SK-N-MC (cell line): ENCODE measurements around the gene B4GAT1.

Experiments
- DNase-seq: peaks from one replicate; pipeline ENCODE4 v3.0.0-alpha.2; 2011; ENCODE audit warnings: low read depth, low spot score
- H3K27ac ChIP-seq: fragments of 200-600 bp; sonication (generic); 2 replicates; pipeline ENCODE4 v1.5.1; 2016; ENCODE audit warnings: mixed run types
- H3K36me3 ChIP-seq: fragments of 200-600 bp; sonication (generic); 2 replicates; pipeline ENCODE4 v1.6.1; 2017; ENCODE audit warnings: antibody characterized with exemption, low read length, mixed read lengths; ENCODE audit not compliant: insufficient read depth
- H3K4me3 ChIP-seq: fragments of 200-600 bp; sonication (generic); 2 replicates; pipeline ENCODE4 v1.5.1; 2016
- H3K9ac ChIP-seq: fragments of 200-600 bp; sonication (generic); 2 replicates; pipeline ENCODE4 v1.8.0; 2017; ENCODE audit warnings: mixed run types, mixed read lengths; ENCODE audit not compliant: insufficient read length
- H3K9me3 ChIP-seq: fragments of 200-600 bp; sonication (generic); 2 replicates; pipeline ENCODE4 v1.6.1; 2017; ENCODE audit warnings: low read depth, mild to moderate bottlenecking, antibody characterized with exemption, low read length, moderate library complexity, mixed read lengths
- EZH2 ChIP-seq: fragments of 200-600 bp; sonication (generic); IDR thresholded peaks from one replicate; pipeline ENCODE4 v1.6.1; 2017; ENCODE audit warnings: antibody characterized with exemption
- FOXP2 ChIP-seq: optimal IDR thresholded peaks from 2 replicates; pipeline ENCODE3; 2011; ENCODE audit warnings: mild to moderate bottlenecking, moderate library complexity; ENCODE audit not compliant: insufficient read depth; ENCODE audit errors: extremely low read length, control extremely low read depth
- POLR2AphosphoS5 ChIP-seq: IDR thresholded peaks from 2 replicates; pipeline ENCODE4 v1.6.1; 2012; ENCODE audit warnings: mild to moderate bottlenecking, low read depth, low read length, borderline replicate concordance

The B4GAT1 gene

GRCh38 chr11:66373265-66373664, 25.8 kb upstream of the B4GAT1 start:
- DNase-seq, result no peak
- peak overlapping the region; percentile 8; the same call in 1 of the 2 replicates for H3K27ac ChIP-seq
- H3K9ac ChIP-seq, result peak overlapping the region; percentile 32
- no peaks in the 10 kb centered on the region for H3K9me3 ChIP-seq
- H3K36me3 ChIP-seq, result peaks cover 14% of the 10 kb centered on the region; the same call in 1 of the 2 replicates
- no peak for TF ChIP-seq EZH2
- no peak for TF ChIP-seq FOXP2
- no peak for TF ChIP-seq POLR2AphosphoS5
- no peak overlapping the region for H3K4me3 ChIP-seq

DNA sequence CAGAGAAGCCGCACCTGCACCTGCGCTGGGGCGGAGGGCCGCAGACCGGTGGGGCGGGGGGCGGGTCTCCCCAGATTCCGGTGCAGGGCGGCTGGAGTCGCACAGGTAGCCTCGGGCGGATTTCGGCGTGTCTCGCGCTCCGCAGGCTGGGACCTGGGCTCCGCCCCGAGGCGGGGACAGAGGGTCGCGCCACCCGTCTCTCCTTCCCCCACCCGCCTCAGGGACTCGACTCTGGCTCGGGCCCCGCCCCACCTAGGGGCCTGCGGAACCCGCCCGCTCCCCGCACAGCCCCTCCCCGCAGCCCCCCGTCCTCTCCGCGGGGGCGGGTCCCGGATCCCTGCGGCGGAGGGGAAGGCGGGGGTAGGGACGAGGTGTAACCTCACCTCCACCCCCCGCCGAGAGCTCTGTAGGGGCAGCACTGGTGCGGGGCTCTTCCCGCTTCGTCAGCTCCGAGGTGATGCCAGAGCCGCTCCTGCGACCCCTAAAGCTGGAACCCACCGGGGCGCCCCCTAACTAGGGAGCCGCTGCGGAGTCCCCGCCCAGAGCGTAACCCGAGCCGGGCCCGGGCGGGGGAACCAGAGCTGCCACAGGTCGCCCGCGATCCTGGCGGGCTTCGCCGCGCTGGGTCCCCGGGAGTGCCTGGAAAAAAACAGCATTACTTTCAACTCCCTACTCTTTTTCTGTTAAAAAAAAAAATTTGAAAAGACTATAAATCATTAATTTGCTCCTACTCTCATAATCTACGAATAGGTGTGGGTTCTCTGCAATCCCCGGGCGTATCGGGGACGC, 24.4 kb upstream of the B4GAT1 start, which contains the start of gene SLC29A2:
Gene SLC29A2, minus strand, starts transcription at position 134 of the 789 bp plus-strand sequence. CDS start 169 bp downstream, outside the sequence.
- peak within 1 kb of the TSS; percentile 88 for H3K4me3 ChIP-seq
- peak within 1 kb of the TSS; percentile 92 for H3K27ac ChIP-seq
- peaks cover 28% of the 10 kb centered on the region; the same call in 1 of the 2 replicates for H3K36me3 ChIP-seq
- H3K9me3 ChIP-seq, result no peaks in the 10 kb centered on the region
- H3K9ac ChIP-seq, result peak within 1 kb of the TSS; percentile 81
- DNase-seq, result no peak
- TF ChIP-seq POLR2AphosphoS5 (0 out of 2 replicates have a peak, but pooled peaks have one; percentile 45), EZH2 (no peak), FOXP2 (peak; percentile 62)

DNA sequence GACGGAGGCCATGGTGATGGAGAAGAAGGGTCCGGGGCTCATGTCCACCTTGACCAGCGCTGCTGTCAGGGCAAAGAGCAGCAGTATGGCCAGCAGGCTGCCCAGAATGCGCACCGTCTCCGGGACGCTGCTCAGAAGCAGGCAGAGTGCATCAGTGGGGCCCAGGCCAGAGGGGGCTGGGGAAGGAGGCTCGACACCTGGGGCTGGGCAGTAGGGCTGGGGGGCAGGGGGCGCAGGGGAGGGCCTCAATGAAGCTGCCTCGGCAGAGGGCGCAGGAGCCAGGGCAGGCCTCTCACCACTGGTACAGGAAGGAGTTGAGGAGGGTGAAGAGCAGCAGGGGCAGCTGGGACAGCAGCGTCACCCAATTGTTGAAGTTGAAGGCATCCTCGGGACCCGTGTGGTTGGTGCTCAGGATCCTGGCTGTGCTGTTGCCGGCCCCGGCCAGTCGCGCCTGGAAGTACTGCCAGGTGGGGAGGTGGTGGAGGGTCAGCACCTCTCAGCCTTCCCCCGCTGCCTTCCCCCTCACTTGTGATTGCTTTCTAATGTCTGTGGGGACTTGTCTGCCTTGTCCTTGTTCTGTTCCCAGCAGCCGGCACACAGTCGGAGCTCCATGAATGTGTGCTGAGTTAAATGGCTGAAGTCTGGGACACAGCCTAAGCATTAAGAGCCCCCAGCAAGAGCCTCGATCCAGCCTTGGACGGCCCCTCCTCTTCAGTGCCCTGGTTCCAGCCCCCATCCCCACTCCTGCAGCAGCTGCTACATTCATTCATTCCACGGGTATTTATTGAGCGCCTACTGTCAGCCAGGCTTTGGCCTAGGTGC, 21.9 kb upstream of the B4GAT1 start:
- H3K9me3 ChIP-seq, result no peaks in the 10 kb centered on the region
- no peak for DNase-seq
- peaks cover 46% of the 10 kb centered on the region; the same call in 1 of the 2 replicates for H3K36me3 ChIP-seq
- no peak overlapping the region for H3K9ac ChIP-seq
- peak overlapping the region; percentile 88; the same call in 1 of the 2 replicates for H3K4me3 ChIP-seq
- H3K27ac ChIP-seq, result peak overlapping the region; percentile 82; the same call in 1 of the 2 replicates
- TF ChIP-seq POLR2AphosphoS5, result no peak
- no peak for TF ChIP-seq FOXP2
- no peak for TF ChIP-seq EZH2

GRCh38 chr11:66368484-66368883, 21.1 kb upstream of the B4GAT1 start:
- DNase-seq, result no peak
- Histone ChIP-seq H3K4me3 (no peak overlapping the region), H3K9ac (no peak overlapping the region), H3K27ac (no peak overlapping the region), H3K9me3 (no peaks in the 10 kb centered on the region), H3K36me3 (peaks cover 46% of the 10 kb centered on the region; the same call in 1 of the 2 replicates)
- TF ChIP-seq EZH2 (no peak), FOXP2 (no peak), POLR2AphosphoS5 (no peak)

- Histone ChIP-seq H3K9ac (no peak overlapping the region), H3K36me3 (peaks cover 50% of the 10 kb centered on the region)
- TF ChIP-seq EZH2, result no peak
- no peak for TF ChIP-seq FOXP2
- TF ChIP-seq POLR2AphosphoS5, result no peak
Measured at GRCh38 chr11:66367561-66368312, 20.3 kb upstream of the B4GAT1 start.

GRCh38 chr11:66366844-66367477, 19.5 kb upstream of the B4GAT1 start:
- DNase-seq, result no peak
- 0 out of 2 replicates have a peak overlapping the region, but pooled peaks have one; percentile 19 for H3K27ac ChIP-seq
- H3K9ac ChIP-seq, result no peak overlapping the region
- no peaks in the 10 kb centered on the region for H3K9me3 ChIP-seq
- no peak for TF ChIP-seq FOXP2
- no peak for TF ChIP-seq POLR2AphosphoS5
- no peak for TF ChIP-seq EZH2
- H3K4me3 ChIP-seq, result no peak overlapping the region
- H3K36me3 ChIP-seq, result peaks cover 50% of the 10 kb centered on the region

More at GRCh38 chr11:66367561-66368312, 20.3 kb upstream of the B4GAT1 start:
- no peak overlapping the region for H3K4me3 ChIP-seq
- DNase-seq, result no peak
- H3K27ac ChIP-seq, result no peak overlapping the region
- H3K9me3 ChIP-seq, result no peaks in the 10 kb centered on the region
